UCSD-AML1 (cell line): Measurements from ENCODE around the gene BRSK1.

Source experiments
- DNase-seq: peaks from one replicate; lab custom pipeline; 2025; ENCODE audit not compliant: unreplicated experiment; lab: John Stamatoyannopoulos, UW

Gene BRSK1

DNA sequence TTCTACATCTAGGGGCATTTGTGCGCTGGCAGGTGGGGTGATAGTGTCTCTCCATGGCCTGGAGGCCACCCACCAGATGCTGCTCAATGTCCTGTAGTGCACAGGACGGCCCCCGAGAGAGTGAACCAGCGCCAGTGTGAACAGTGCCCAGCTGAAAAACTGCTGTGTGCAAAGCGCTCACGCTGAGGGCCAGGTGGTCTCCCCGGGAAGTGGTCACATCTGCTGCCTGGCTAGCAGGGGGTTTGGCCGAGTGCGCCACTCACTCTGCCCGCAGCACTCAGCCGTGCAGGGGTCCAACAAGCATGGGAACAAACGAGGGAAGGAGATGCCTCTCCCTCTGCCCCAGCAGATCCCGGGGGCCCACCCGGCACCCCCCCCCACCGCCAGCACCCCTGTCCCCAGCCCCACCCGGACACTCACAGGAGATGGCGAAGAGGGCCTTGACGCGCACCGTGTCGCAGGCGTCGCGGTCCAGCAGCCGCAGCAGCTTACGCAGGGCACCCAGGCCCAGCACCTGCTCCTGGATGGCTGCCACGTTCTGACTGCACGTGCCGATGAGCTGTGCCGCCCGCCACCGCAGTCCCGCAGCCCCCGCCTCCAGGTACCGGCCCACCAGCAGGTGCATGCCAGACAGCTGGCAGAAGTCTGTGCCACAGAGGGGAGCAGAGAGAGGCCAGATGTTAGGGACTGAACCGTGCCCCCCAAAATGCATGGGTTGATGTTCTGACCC is 9.7 kb upstream of the BRSK1 start:
- DNase-seq = no peak

GRCh38 chr19:55275851-55276719 is 7.7 kb upstream of the BRSK1 start:
- no peak for DNase-seq

- DNase-seq = no peak
Measured at GRCh38 chr19:55276720-55277430, 6.9 kb upstream of the BRSK1 start.

GRCh38 chr19:55277494-55277893 is 6.3 kb upstream of the BRSK1 start:
- DNase-seq = no peak

GRCh38 chr19:55278391-55279135 is 5.2 kb upstream of the BRSK1 start:
- DNase-seq = no peak

GRCh38 chr19:55279340-55279739 is 4.5 kb upstream of the BRSK1 start:
- no peak for DNase-seq

GRCh38 chr19:55279770-55280643 is 3.8 kb upstream of the BRSK1 start, which contains the start of gene HSPBP1:
Gene HSPBP1 (minus strand): TSS chr19:55280110. CDS start chr19:55279608, 502 bp downstream.
- peak; percentile 96 for DNase-seq

DNA sequence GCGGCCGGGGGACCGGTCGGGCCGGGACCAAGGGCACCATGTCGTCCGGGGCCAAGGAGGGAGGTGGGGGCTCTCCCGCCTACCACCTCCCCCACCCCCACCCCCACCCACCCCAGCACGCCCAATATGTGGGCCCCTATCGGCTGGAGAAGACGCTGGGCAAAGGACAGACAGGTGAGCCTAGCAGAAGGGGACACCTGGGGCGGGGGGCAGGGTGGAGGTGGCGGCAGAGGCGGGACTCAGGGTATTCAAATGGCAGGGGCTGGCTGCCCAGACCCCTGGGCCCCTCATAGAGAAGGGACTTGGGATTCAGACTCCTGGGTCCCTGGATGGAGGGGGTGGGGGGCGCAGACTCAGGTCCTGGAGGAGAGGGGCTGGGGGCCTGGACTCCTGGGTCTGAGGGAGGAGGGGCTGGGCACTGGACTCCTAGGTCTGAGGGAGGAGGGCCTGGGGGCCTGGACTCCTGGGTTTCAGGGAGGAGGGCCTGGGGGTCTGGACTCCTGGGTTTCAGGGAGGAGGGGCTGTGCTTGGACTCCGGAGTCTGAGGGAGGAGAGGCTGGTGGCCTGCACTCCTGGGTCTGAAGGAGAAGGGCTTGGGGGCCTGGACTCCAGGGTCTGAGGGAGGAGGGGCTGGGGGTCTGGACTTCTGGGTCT is 735 bp downstream of the BRSK1 start:
- no peak for DNase-seq

DNA sequence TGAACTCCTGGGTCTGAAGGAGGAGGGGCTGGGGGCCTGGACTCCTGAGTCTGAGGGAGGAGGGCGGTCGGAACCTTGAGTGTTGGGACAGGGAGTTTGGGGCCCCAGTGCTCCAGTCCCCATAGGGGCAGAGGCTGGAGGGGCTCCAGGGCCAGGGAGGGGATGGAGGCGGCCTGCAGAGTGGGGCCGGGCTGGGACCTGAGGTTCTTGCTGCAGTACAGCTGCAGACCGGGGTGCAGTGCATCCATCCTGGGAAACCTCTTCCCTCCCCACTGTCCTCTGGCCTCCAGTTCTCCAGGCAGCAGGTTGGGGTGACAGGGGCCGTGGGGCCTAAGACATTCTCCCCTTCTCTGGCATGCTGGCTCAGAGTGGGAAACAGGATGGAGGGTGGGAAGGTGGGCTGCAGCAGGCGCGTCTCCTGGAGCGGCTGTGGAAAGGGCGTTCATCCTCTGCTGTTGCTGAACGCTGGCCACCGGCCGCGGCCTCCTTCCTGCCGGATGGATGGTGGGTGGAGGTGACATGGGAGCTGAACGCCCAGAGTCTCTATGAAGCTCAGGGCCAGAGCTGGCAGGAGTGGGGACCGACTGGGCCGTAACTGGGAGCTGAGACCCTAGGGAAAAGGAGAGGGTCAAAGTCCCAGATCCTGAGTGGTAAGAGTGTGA is 1.6 kb downstream of the BRSK1 start:
- no peak for DNase-seq

GRCh38 chr19:55287361-55288079 is 3.7 kb downstream of the BRSK1 start:
- no peak for DNase-seq

- DNase-seq = no peak
Measured at GRCh38 chr19:55289117-55289796, 5.5 kb downstream of the BRSK1 start.

DNA sequence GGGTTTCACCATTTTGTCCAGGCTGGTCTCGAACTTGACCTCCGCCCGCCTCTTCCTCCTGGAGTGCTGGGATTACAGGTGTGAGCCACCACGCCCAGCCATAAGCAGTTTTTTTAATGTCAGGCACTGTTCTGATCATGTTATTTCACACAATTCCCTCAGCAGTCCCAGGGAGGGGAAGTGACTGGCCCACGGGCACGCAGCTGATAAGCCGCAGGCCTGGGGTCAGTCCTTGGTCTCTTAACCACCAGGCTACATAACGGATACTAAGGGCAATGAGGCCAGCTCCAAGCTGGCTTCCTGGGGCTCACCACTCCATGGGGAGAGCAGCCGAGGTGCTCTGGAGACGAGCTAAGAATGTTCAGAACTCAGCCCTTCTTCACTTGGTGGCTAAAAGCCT is 13.5 kb downstream of the BRSK1 start:
- peak; percentile 66 for DNase-seq

- no peak for DNase-seq
Measured at GRCh38 chr19:55299991-55300390, 16.2 kb downstream of the BRSK1 start.

- DNase-seq = no peak
Measured at GRCh38 chr19:55300886-55301458, 17.2 kb downstream of the BRSK1 start.

DNA sequence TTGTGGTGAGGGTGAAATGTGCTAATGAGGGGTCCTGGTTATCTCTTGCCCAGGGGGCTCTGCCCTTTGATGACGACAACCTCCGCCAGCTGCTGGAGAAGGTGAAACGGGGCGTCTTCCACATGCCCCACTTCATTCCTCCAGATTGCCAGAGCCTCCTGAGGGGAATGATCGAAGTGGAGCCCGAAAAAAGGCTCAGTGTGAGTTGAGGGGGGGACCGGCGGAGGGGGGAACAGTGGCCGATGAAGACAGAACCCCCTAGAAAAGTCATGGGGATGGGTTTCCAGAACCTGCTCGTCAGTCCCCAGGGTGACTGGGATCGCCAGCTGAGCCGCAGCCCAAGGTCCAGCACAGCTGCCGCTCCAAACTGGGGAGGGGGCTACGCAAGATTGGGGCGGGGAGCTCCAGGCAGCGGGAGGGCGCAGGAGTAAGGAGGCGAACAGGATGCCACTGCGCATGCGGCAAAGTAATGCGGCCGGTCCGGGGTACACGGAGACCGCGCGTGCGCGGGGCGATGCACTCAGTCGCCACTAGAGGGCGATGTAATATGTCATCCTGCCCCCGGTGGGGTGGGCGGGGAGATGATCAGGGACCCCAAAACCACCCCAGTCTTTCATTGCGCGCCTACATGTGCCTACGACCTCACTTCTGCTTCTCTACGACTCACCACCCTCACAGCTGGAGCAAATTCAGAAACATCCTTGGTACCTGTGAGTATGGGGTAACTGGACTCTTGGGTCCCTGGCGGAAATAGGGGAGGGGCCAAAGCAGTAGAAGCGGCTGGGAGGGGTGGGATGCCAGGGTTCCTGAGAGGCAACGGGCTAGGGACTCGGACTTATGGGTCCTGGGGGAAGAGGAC is 17.9 kb downstream of the BRSK1 start:
- DNase-seq = peak; percentile 90

- no peak for DNase-seq
Measured at GRCh38 chr19:55302318-55302703, 18.5 kb downstream of the BRSK1 start.
